Measurements from ENCODE around the gene FREY1.

DNA sequence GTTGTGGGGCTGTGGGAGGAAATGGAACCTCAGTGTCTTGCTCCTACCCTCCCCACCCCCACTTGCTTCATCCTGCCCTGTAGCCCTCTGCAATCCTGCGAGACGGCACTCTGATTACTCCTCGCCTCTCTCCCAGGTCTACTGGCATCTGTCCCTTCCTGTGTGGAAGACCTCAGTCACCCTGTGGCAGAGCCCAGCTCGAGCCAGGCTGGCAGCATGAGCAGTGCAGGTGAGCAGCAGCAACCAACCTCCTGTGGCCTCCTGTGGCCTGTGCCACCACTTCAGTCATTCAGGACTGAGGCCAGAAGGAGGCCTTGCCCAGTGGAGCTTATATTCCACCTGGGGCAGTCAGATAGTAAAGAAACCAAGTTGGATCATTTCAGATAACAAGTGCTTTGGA lies 36.4 kb downstream of the FREY1 start:
- TF ChIP-seq, protein P1, sequence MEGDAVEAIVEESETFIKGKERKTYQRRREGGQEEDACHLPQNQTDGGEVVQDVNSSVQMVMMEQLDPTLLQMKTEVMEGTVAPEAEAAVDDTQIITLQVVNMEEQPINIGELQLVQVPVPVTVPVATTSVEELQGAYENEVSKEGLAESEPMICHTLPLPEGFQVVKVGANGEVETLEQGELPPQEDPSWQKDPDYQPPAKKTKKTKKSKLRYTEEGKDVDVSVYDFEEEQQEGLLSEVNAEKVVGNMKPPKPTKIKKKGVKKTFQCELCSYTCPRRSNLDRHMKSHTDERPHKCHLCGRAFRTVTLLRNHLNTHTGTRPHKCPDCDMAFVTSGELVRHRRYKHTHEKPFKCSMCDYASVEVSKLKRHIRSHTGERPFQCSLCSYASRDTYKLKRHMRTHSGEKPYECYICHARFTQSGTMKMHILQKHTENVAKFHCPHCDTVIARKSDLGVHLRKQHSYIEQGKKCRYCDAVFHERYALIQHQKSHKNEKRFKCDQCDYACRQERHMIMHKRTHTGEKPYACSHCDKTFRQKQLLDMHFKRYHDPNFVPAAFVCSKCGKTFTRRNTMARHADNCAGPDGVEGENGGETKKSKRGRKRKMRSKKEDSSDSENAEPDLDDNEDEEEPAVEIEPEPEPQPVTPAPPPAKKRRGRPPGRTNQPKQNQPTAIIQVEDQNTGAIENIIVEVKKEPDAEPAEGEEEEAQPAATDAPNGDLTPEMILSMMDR (IDR thresholded peaks at IDR 0.05): no peak
- TF ChIP-seq POLR2AphosphoS5 (IDR thresholded peaks at IDR 0.05): no peak
